Activated T-cell treated with anti-CD3 and anti-CD28 coated beads, Interleukin-2, amount 50 U/mL, for 1 hour (primary cell): ENCODE data around the gene KRT32.

ENCODE experiments used
- DNase-seq: peaks from one replicate; pipeline ENCODE4 v3.0.0-alpha.2; 2020

Gene KRT32

DNA sequence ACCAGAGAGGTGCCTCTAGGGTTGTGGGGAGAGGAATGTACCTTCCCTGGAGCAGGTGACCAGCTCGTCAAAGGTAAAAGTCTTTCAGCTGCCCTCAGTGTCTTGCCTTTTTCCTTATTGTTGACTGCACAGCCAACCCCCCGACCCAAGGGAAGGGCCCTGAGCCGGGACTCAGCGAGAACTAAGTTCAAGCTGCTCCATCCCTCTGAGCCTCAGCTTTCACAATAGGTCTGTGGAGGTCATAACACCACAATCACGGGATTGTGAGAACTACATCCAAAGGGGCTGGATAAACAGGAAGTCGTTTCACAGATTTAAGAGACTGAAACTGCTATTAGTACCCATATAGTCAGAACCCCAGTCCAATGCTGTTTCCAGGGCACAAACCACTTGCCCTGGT lies 25.2 kb upstream of the KRT32 start:
- DNase-seq, result no peak

- no peak for DNase-seq
Measured at GRCh38 chr17:41491476-41491875, 24.3 kb upstream of the KRT32 start.

DNA sequence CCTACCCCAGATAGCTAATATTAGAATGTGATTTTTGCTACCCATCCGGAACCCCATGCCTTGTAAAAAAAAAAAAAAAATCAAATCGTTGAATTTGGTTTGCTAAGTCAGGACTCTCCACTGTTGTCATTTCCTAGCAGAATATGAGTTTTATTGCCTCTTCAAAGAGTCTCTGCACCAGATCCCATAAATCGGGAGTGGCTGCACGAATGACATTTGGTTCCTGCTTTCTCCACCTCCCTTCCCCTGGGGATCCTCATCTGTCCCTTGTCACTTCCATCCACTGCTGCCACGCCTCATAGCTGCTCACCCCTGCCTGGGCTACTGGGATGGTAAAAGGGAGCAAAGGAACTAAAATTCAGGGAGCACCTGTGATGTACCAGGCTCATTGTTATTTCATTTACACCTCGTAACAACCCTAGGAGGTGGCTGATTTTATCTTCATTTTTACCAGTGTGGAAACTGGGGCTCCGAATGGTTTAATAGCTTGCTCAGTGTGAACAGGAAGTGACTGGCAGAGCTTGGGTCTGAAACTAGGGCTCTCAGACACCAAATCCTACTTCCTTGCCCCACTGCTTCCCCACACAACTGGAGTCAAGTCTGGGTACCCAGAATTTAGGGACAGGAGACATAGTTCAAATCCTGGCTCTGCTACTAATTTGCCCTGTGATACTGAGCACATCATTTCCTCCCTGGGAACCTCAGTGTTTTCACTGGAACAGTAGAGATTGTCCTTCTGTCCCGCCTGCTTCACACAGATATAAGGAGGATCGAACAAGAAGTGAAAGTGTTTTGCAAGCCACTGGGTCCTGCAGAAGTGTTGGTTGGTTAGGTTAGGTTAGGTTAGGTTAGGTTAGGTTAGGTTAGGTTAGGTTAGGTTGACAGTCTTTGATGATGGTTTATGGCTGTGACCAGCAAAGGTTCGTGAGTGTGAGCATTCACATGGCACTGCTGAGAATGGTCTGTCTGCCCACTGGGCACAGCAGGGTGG lies 23.1 kb upstream of the KRT32 start:
- no peak for DNase-seq

DNA sequence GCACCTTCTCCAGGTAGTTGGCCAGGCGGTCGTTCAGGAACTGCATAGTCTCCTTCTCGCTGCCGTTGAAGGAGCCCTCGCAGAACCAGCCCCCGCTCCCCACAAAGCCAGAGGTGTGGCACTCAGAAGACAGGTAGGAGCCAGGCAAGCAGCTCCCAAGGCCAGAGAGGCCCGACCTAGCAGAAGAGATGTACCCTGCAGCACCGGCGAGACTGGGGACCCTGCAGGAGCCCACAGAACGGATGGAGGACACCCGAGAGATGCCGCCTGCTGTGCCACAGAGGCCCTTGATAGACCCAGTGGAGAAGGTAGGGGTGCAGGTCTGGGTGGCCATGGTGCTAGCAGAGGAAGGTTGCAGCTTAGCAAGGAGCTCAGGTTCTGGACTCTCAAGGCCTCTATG lies 22.3 kb upstream of the KRT32 start, which contains the start of gene KRT36:
Gene KRT36, minus strand, starts transcription at position 380 of the 400 bp plus-strand sequence. Its CDS starts 46 bp downstream, at position 334.
- no peak for DNase-seq

GRCh38 chr17:41486809-41487530 lies 19.8 kb upstream of the KRT32 start:
- DNase-seq, result no peak

- no peak for DNase-seq
Measured at GRCh38 chr17:41486316-41486715, 19.1 kb upstream of the KRT32 start.

GRCh38 chr17:41484920-41485904 lies 18.0 kb upstream of the KRT32 start:
- no peak for DNase-seq

GRCh38 chr17:41483991-41484826 lies 17.0 kb upstream of the KRT32 start:
- no peak for DNase-seq

DNA sequence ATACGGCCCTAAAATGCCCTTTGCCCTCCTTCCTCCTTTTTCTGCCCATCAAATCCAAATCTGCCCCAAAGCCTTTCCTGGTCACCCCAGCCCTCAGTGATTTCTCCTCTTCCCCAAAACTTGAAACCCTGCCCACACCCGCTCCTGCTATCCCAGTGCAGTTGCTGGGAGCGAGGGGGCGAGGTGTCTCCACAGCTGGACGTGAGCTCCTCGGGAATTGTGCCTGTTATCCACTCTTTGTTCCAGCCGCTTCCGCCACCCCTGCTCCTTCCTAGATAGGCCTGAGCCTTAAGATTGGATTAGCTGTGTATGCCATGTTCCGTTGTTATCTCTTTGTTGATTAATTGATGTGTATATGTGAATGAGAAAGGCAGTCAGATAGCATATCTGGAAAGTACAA lies 16.3 kb upstream of the KRT32 start:
- no peak for DNase-seq

GRCh38 chr17:41481036-41481435 lies 13.8 kb upstream of the KRT32 start, which contains the start of gene KRT35:
TSS of gene KRT35 (minus strand) at chr17:41481151. CDS start at chr17:41481097, 54 bp downstream.
- no peak for DNase-seq

GRCh38 chr17:41480581-41480980 lies 13.4 kb upstream of the KRT32 start:
- DNase-seq, result no peak

GRCh38 chr17:41480136-41480535 lies 12.9 kb upstream of the KRT32 start:
- no peak for DNase-seq

DNA sequence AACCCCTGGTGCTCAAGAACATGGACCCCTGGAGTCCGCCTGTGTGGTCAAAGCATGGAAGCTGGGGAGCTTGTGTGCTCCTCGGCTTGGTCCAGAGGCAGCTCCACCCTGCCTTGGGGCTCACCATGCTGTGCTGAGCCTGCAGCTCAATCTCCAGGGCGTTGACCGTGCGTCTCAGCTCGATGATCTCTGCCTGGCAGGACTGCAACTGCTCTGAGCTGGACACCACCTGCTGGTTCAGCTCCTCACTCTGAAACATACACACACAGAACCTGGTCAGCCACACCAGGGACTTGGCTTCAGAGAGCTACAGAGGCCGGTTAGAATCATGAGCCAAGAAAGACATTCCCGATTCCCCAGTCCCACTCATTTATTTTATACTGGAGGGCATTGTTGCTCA lies 11.1 kb upstream of the KRT32 start:
- no peak for DNase-seq

- DNase-seq, result no peak
Measured at GRCh38 chr17:41476866-41477815, 10.0 kb upstream of the KRT32 start.

- no peak for DNase-seq
Measured at GRCh38 chr17:41475421-41475820, 8.2 kb upstream of the KRT32 start.

GRCh38 chr17:41474863-41475262 lies 7.7 kb upstream of the KRT32 start:
- DNase-seq, result no peak

DNA sequence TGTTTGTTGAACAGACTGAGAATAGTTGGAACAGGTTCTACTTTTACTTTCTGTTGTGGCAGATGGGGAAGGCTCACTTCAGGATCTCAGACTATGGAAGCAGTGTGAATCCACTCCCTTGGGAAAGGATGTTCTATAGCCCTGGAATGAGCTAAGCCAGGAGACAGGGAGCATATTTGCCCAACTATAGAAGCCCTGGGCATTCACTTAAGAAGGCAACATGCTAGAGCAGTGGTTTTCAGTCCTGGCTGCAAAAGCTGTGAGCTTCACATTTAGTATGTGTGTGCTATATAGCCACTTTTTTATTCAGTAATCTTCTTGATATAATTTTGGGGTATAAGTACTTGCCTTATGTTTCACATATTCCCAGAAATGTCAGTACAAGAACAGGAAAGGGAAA lies 1.2 kb upstream of the KRT32 start:
- DNase-seq, result no peak

DNA sequence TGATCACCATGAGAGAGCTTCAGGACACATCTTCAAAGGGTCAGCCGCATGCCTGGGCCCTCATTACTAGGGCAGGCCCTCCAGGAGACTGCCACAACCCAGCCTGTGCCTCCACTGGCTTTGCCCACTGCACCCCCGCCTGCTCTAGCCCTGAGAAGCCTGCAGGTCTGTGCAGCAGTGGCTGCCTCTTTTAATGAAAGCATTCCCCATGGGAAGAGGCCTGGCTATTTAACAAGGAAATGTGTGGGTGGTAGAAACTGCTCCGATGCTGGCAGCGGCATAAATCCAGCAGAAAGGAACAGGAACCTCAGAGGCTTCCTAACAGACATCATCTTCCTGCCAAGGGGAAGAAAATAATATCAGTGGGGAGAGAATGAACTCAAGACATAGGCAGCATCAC lies 375 bp upstream of the KRT32 start:
- no peak for DNase-seq

GRCh38 chr17:41464682-41465081 lies 2.5 kb downstream of the KRT32 start:
- DNase-seq, result no peak

GRCh38 chr17:41464173-41464572 lies 3.0 kb downstream of the KRT32 start:
- no peak for DNase-seq
